AG09319 (cell line): ENCODE measurements around the gene ANKRD37.

Experiments used
- DNase-seq: peaks from one replicate; pipeline ENCODE4 v3.0.0-alpha.2; 2010; ENCODE audit warnings: low read depth; ENCODE audit errors: extremely low read depth
- CTCF ChIP-seq: IDR thresholded peaks from 2 replicates; pipeline ENCODE4 v1.5.1; 2011; ENCODE audit warnings: low read depth, mild to moderate bottlenecking, inconsistent platforms, low read length, moderate library complexity

The ANKRD37 gene

GRCh38 chr4:185405296-185405999 lies 8.8 kb downstream of the ANKRD37 start:
- TF ChIP-seq CTCF = no peak
- DNase-seq = no peak

GRCh38 chr4:185408432-185408831 lies 11.8 kb downstream of the ANKRD37 start:
- no peak for TF ChIP-seq CTCF

GRCh38 chr4:185411849-185412248 lies 15.2 kb downstream of the ANKRD37 start:
- DNase-seq = no peak
- TF ChIP-seq CTCF = no peak

More at GRCh38 chr4:185408432-185408831, 11.8 kb downstream of the ANKRD37 start:
- DNase-seq = no peak

- no peak for TF ChIP-seq CTCF
- no peak for DNase-seq
These were observed 15.8 kb downstream of the ANKRD37 start for GRCh38 chr4:185412412-185412811.

GRCh38 chr4:185416955-185417354 lies 20.3 kb downstream of the ANKRD37 start:
- TF ChIP-seq CTCF = no peak
- no peak for DNase-seq

- TF ChIP-seq CTCF = no peak
- peak; percentile 3 for DNase-seq
These were observed 24.9 kb downstream of the ANKRD37 start for GRCh38 chr4:185421366-185422124.
